HCT116 (cell line): ENCODE results near the gene SP7. TPM values are rescaled to one million over a fixed set of nuclear protein-coding genes. Genes with fewer than 3 reads are reported as not detected.

Experiments
- ATAC-seq: fragments of 200-7000 bp; cut with Tn5 transposase; 2 replicates; pipeline ENCODE4 v1.9.1; 2020; ENCODE audit warnings: mild to moderate bottlenecking, moderate library complexity
- BruUV-seq: library from RNA; stranded (reverse); fragments of 400-500 nt; replicated peaks from 2 replicates; lab custom pipeline; 2021; lab: Mats Ljungman, UMichigan
- CTCF ChIA-PET: fragments of 300-600 bp; sonication (Branson Sonifier 250); formaldehyde crosslinking; loops from one replicate; lab custom pipeline; 2021; ENCODE audit warnings: antibody characterized with exemption; lab: Charles Lee
- POLR2A ChIA-PET: fragments of 300-600, 350-600 bp; sonication (Branson Sonifier 250); formaldehyde crosslinking; loops from one replicate; lab custom pipeline; 2021; ENCODE audit warnings: antibody characterized with exemption; lab: Charles Lee
- RAD21 ChIA-PET, 2 experiments: fragments of 300-600 bp; sonication (Branson Sonifier 250); formaldehyde crosslinking; loops; one replicate each; lab custom pipeline; 2023; ENCODE audit warnings: low total read pairs in 2 of 2; ENCODE audit not compliant: uncharacterized antibody in 2 of 2, unreplicated experiment in 2 of 2, low non-redundant PET in 1 of 2; lab: Charles Lee
- DNase-seq: peaks from one replicate; pipeline ENCODE4 v3.0.0-alpha.2; 2010; ENCODE audit warnings: low read depth, low spot score
- H2AFZ ChIP-seq: fragments of 200-600 bp; shearing (Covaris generic), sonication (generic); 2 replicates; pipeline ENCODE4 v1.6.1; 2017; ENCODE audit warnings: low read depth, mixed run types, mixed read lengths, antibody characterized with exemption, low read length; ENCODE audit not compliant: poor library complexity, severe bottlenecking
- H3K27ac ChIP-seq: 2 replicates; pipeline ENCODE4 v1.5.1; 2012; ENCODE audit warnings: low read depth, low read length
- H3K27me3 ChIP-seq: fragments of 200-600 bp; sonication (generic); 2 replicates; pipeline ENCODE4 v1.6.1; 2016; ENCODE audit warnings: mixed run types, low read length, mixed read lengths; ENCODE audit not compliant: insufficient read depth
- H3K36me3 ChIP-seq, 2 experiments: fragments of 200-500 bp in 1 of 2; fragments of 200-600 bp in 1 of 2; sonication (Bioruptor generic) in 1 of 2; sonication (generic) in 1 of 2; 2 replicates each; pipeline versions ENCODE4 v1.5.1 to v1.6.1; 2014 to 2016; ENCODE audit warnings: low read length in 2 of 2, inconsistent platforms in 1 of 2, mixed read lengths in 1 of 2, mixed run types in 1 of 2; ENCODE audit not compliant: insufficient read depth in 2 of 2, control insufficient read depth in 1 of 2
- H3K4me1 ChIP-seq, 2 experiments: fragments of 200-600 bp in 1 of 2; sonication (generic) in 1 of 2; 2 replicates each; pipeline versions ENCODE4 v1.5.1 to v1.6.1; 2012 to 2017; ENCODE audit warnings: low read length in 2 of 2, inconsistent platforms in 1 of 2, mild to moderate bottlenecking in 1 of 2, mixed read lengths in 1 of 2, mixed run types in 1 of 2, moderate library complexity in 1 of 2; ENCODE audit not compliant: insufficient read depth in 2 of 2, control insufficient read depth in 1 of 2
- H3K4me2 ChIP-seq: fragments of 200-600 bp; sonication (generic); 2 replicates; pipeline ENCODE4 v1.6.1; 2017; ENCODE audit warnings: mixed run types, low read length, mixed read lengths
- H3K4me3 ChIP-seq, 2 experiments: fragments of 200-600 bp in 1 of 2; sonication (generic) in 1 of 2; replicated peaks in 1 of 2; 2 replicates each; pipeline ENCODE4 v1.5.1; 2011 to 2016; ENCODE audit warnings: low read length in 2 of 2, control low read depth in 1 of 2, low read depth in 1 of 2, mild to moderate bottlenecking in 1 of 2, mixed read lengths in 1 of 2, mixed run types in 1 of 2
- H3K79me2 ChIP-seq: fragments of 200-600 bp; sonication (generic); 2 replicates; pipeline ENCODE4 v1.6.1; 2017; ENCODE audit warnings: mild to moderate bottlenecking, mixed run types, low read length, moderate library complexity, mixed read lengths; ENCODE audit not compliant: insufficient read depth
- H3K9ac ChIP-seq: fragments of 200-600 bp; sonication (generic); 2 replicates; pipeline ENCODE4 v1.6.1; 2016; ENCODE audit warnings: low read length, mixed read lengths
- H3K9me2 ChIP-seq: fragments of 200-600 bp; sonication (generic), shearing (Covaris generic); 2 replicates; pipeline ENCODE4 v1.6.1; 2017; ENCODE audit warnings: mixed run types, mild to moderate bottlenecking, moderate library complexity; ENCODE audit not compliant: insufficient read depth
- H3K9me3 ChIP-seq, 2 experiments: fragments of 200-500 bp in 1 of 2; fragments of 200-600 bp in 1 of 2; sonication (Bioruptor generic) in 1 of 2; sonication (generic) in 1 of 2; 2 replicates each; pipeline ENCODE4 v1.6.1; 2014 to 2017; ENCODE audit warnings: low read length in 2 of 2, mixed read lengths in 2 of 2, inconsistent platforms in 1 of 2, low read depth in 1 of 2, mild to moderate bottlenecking in 1 of 2, mixed run types in 1 of 2, moderate library complexity in 1 of 2; ENCODE audit not compliant: control insufficient read depth in 1 of 2, insufficient read depth in 1 of 2
- H4K20me1 ChIP-seq: fragments of 200-600 bp; sonication (generic), shearing (Covaris generic); 2 replicates; pipeline ENCODE4 v1.6.1; 2017; ENCODE audit warnings: mixed run types, mild to moderate bottlenecking, moderate library complexity; ENCODE audit not compliant: insufficient read depth
- CBX3 ChIP-seq: IDR thresholded peaks from 2 replicates; pipeline ENCODE4 v1.6.1; 2012; ENCODE audit warnings: low read depth
- CEBPB ChIP-seq: IDR thresholded peaks from 2 replicates; pipeline ENCODE4 v1.6.1; 2012; ENCODE audit warnings: low read depth
- ELF1 ChIP-seq: IDR thresholded peaks from 2 replicates; pipeline ENCODE4 v1.6.1; 2012; ENCODE audit warnings: low read depth, borderline replicate concordance
- EZH2 ChIP-seq: fragments of 200-600 bp; sonication (generic); IDR thresholded peaks from 2 replicates; pipeline ENCODE4 v1.6.1; 2017; ENCODE audit warnings: antibody characterized with exemption, mixed run types
- EZH2phosphoT487 ChIP-seq: fragments of 200-600 bp; IDR thresholded peaks from 2 replicates; pipeline ENCODE4 v1.6.1; 2018; ENCODE audit warnings: antibody characterized with exemption, borderline replicate concordance
- FOSL1 ChIP-seq: IDR thresholded peaks from 2 replicates; pipeline ENCODE4 v1.6.1; 2012; ENCODE audit warnings: low read depth
- JUND ChIP-seq: IDR thresholded peaks from 2 replicates; pipeline ENCODE4 v1.6.1; 2012
- POLR2A ChIP-seq: IDR thresholded peaks from 2 replicates; pipeline ENCODE4 v1.7.0; 2011; ENCODE audit warnings: borderline replicate concordance; ENCODE audit not compliant: insufficient read depth, insufficient read length; ENCODE audit errors: extremely low read depth
- POLR2AphosphoS5 ChIP-seq: IDR thresholded peaks from 2 replicates; pipeline ENCODE4 v1.6.1; 2011; ENCODE audit warnings: mild to moderate bottlenecking, low read depth, low read length, moderate library complexity
- SIN3A ChIP-seq: IDR thresholded peaks from 2 replicates; pipeline ENCODE4 v1.6.1; 2012; ENCODE audit warnings: low read depth
- TCF7L2 ChIP-seq: IDR thresholded peaks from 2 replicates; pipeline ENCODE4 v1.7.0; 2011; ENCODE audit warnings: borderline replicate concordance, inconsistent platforms; ENCODE audit not compliant: insufficient read depth, insufficient read length; ENCODE audit errors: extremely low read depth
- ZNF274 ChIP-seq: fragments of 200-500 bp; sonication (Bioruptor generic); IDR thresholded peaks from 2 replicates; pipeline ENCODE4 v1.6.1; 2014; ENCODE audit warnings: mild to moderate bottlenecking, low read depth, low read length, inconsistent platforms
- intact Hi-C: fragments of 100-400 bp; cut with micrococcal nuclease; formaldehyde crosslinking; loops from 2 replicates; pipeline ENCODE4 v1.10.0; 2022
- total RNA-seq: library from RNA; stranded (reverse); gene quantifications from one replicate; pipeline ENCODE4 v1.2.1, GENCODE V29; 2021; ENCODE audit not compliant: unreplicated experiment
- TF ChIP-seq, protein P1 (sequence below): IDR thresholded peaks from 2 replicates; pipeline ENCODE4 v1.6.1; 2012; ENCODE audit warnings: low read depth

Gene SP7
- total RNA-seq, 1 experiment from 2014 or later = not detected

DNA sequence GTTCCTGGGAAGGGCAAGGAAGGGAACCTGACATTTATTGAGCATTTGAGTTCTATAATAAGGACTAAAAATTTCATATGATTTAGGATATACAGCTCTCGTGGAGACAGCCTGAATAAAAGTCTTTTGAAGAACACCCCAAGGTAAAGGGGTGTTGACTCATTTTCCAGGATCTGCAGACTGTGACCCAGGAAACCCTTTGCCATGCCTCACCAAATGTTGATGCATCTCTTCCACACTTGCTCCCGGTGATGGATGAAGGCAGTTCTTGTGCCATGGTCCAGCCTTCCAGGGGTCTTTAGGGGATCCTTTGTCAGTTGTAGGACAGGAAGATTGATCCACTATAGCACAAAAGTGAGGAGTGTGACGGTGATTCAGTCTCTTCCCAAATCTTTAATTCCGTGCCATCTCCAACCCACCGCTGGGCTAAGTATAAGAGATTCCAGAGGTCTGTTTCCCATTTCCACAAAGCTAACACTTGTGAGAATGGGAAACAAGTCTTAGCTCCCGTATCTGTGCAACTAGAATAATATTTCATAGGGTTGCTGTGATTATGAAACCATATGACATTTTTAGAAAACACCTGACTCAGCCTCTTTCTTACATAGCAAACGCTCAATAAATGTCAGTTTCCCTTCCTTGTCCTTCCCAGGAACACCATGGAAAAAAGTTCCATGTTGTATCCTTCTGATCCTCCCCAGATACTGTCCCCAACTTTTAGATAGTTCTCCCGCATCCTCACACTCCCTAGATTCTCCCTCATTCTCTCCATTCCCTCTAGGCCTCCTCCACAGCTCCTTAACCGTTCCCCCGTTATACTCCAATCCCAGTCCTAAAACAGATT lies 15.6 kb downstream of the SP7 start (continued):
- TF ChIP-seq CBX3 (no peak), ELF1 (no peak), CEBPB (no peak), SIN3A (no peak), EZH2phosphoT487 (no peak), POLR2AphosphoS5 (no peak), FOSL1 (no peak)
- TF ChIP-seq, all 23 proteins: peak for 0

DNA sequence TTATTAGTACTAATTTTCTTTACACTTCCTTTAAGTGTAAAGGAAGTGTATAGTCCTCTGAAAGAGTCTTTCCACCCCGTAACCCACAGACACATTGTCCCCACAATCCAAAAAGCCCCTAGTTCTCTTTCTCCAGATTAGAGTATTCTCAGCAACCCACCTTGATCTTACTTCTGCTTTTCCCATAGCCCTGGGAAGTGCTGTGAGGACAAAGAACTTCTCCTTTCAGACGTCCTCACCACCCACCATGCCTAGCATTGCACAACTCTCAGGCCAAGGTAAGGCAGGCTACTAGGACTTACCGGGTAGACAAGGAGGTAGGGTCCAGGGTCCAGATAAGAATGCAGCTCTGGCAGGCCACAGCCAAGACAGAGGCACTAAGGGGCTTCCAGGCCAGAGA lies 22.2 kb downstream of the SP7 start:
- ChIA-PET POLR2A (no interaction called here), CTCF (no interaction called here)
- Histone ChIP-seq H3K79me2 (no peaks in the 10 kb centered on the region), H4K20me1 (no peaks in the 10 kb centered on the region), H3K9me3 (no peaks in the 10 kb centered on the region), H3K27me3 (no peaks in the 10 kb centered on the region), H3K9me2 (no peaks in the 10 kb centered on the region), H3K9ac (no peak overlapping the region), H3K4me2 (no peak overlapping the region), H3K4me1 (peaks cover 0 to 5% of the 10 kb centered on the region in 2 experiments; a peak in 1 of 4 replicates), H2AFZ (no peak overlapping the region)
- intact Hi-C loops = no loop called here
- ATAC-seq = no peak
- no TSS peak for BruUV-seq
- TF ChIP-seq EZH2phosphoT487 = no peak
- no peak for TF ChIP-seq POLR2A
- no peak for TF ChIP-seq ZNF274
- no peak for TF ChIP-seq CBX3
- TF ChIP-seq, protein P1, sequence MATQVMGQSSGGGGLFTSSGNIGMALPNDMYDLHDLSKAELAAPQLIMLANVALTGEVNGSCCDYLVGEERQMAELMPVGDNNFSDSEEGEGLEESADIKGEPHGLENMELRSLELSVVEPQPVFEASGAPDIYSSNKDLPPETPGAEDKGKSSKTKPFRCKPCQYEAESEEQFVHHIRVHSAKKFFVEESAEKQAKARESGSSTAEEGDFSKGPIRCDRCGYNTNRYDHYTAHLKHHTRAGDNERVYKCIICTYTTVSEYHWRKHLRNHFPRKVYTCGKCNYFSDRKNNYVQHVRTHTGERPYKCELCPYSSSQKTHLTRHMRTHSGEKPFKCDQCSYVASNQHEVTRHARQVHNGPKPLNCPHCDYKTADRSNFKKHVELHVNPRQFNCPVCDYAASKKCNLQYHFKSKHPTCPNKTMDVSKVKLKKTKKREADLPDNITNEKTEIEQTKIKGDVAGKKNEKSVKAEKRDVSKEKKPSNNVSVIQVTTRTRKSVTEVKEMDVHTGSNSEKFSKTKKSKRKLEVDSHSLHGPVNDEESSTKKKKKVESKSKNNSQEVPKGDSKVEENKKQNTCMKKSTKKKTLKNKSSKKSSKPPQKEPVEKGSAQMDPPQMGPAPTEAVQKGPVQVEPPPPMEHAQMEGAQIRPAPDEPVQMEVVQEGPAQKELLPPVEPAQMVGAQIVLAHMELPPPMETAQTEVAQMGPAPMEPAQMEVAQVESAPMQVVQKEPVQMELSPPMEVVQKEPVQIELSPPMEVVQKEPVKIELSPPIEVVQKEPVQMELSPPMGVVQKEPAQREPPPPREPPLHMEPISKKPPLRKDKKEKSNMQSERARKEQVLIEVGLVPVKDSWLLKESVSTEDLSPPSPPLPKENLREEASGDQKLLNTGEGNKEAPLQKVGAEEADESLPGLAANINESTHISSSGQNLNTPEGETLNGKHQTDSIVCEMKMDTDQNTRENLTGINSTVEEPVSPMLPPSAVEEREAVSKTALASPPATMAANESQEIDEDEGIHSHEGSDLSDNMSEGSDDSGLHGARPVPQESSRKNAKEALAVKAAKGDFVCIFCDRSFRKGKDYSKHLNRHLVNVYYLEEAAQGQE = no peak
- TF ChIP-seq TCF7L2 = no peak
- no peak for TF ChIP-seq JUND
- no peak for TF ChIP-seq EZH2
- no peak for TF ChIP-seq ELF1
- TF ChIP-seq, all 23 proteins: peak for 0
- no peak for DNase-seq
- H3K36me3 ChIP-seq = peaks cover 20 to 26% of the 10 kb centered on the region in 2 experiments; a peak in 3 of 4 replicates
- RAD21 ChIA-PET = no interaction called here
- no peak overlapping the region for H3K27ac ChIP-seq
- no peak overlapping the region for H3K4me3 ChIP-seq
